H9 (cell line): ENCODE data around the gene ERCC5. TPM values are rescaled to one million over a fixed set of nuclear protein-coding genes. Genes with fewer than 3 reads are reported as not detected.

Source experiments
- DNase-seq: peaks from one replicate; pipeline ENCODE4 v3.0.0-alpha.2; 2017
- H2AFZ ChIP-seq: one replicate; pipeline ENCODE4 v1.6.1; 2013; ENCODE audit warnings: mild to moderate bottlenecking, low read length, control low read depth, moderate library complexity
- H2AK5ac ChIP-seq: 2 replicates; pipeline ENCODE4 v1.6.1; 2013; ENCODE audit warnings: low read length, control low read depth, mixed read lengths; ENCODE audit not compliant: insufficient read length
- H2BK120ac ChIP-seq: one replicate; pipeline ENCODE4 v1.6.1; 2013; ENCODE audit warnings: low read depth, mild to moderate bottlenecking, low read length, control low read depth, inconsistent platforms; ENCODE audit not compliant: poor library complexity, severe bottlenecking
- H2BK12ac ChIP-seq: 2 replicates; pipeline ENCODE4 v1.6.1; 2013; ENCODE audit warnings: low read length, control low read depth, mixed read lengths, low read depth; ENCODE audit not compliant: insufficient read length
- H2BK15ac ChIP-seq: 2 replicates; pipeline ENCODE4 v1.6.1; 2013; ENCODE audit warnings: low read depth, low read length, control low read depth
- H2BK20ac ChIP-seq: one replicate; pipeline ENCODE4 v1.6.1; 2013; ENCODE audit warnings: low read depth, mild to moderate bottlenecking, low read length, control low read depth, inconsistent platforms; ENCODE audit not compliant: poor library complexity, severe bottlenecking
- H2BK5ac ChIP-seq: 2 replicates; pipeline ENCODE4 v1.6.1; 2013; ENCODE audit warnings: low read length, control low read depth, mixed read lengths; ENCODE audit not compliant: insufficient read length
- H3K14ac ChIP-seq: 2 replicates; pipeline ENCODE4 v1.6.1; 2013; ENCODE audit warnings: low read length, control low read depth; ENCODE audit not compliant: insufficient read depth
- H3K18ac ChIP-seq: 2 replicates; pipeline ENCODE4 v1.6.1; 2013; ENCODE audit warnings: low read depth, mild to moderate bottlenecking, mixed read lengths, low read length, control low read depth; ENCODE audit not compliant: insufficient read length
- H3K23ac ChIP-seq: 2 replicates; pipeline ENCODE4 v1.6.1; 2013; ENCODE audit warnings: low read length, control low read depth, mixed read lengths, low read depth; ENCODE audit not compliant: insufficient read length
- H3K23me2 ChIP-seq: 2 replicates; pipeline ENCODE4 v1.6.1; 2013; ENCODE audit warnings: low read depth, mild to moderate bottlenecking, mixed read lengths, low read length, control low read depth; ENCODE audit not compliant: insufficient read length, poor library complexity, severe bottlenecking
- H3K27ac ChIP-seq: 2 replicates; pipeline ENCODE4 v1.5.1; 2013; ENCODE audit warnings: low read length, control low read depth, mixed read lengths, low read depth; ENCODE audit not compliant: insufficient read length
- H3K27me3 ChIP-seq: 2 replicates; pipeline ENCODE4 v1.6.1; 2013; ENCODE audit warnings: low read length, control low read depth, inconsistent platforms; ENCODE audit not compliant: insufficient read depth
- H3K4ac ChIP-seq: 2 replicates; pipeline ENCODE4 v1.6.1; 2013; ENCODE audit warnings: low read depth, mild to moderate bottlenecking, control low read depth, inconsistent platforms, low read length, moderate library complexity
- H3K4me1 ChIP-seq: 2 replicates; pipeline ENCODE4 v1.6.1; 2013; ENCODE audit warnings: low read length, control low read depth, inconsistent platforms; ENCODE audit not compliant: insufficient read depth
- H3K4me2 ChIP-seq: 2 replicates; pipeline ENCODE4 v1.6.1; 2013; ENCODE audit warnings: low read length, control low read depth, mixed read lengths; ENCODE audit not compliant: insufficient read length, insufficient read depth
- H3K56ac ChIP-seq: 2 replicates; pipeline ENCODE4 v1.6.1; 2013; ENCODE audit warnings: low read depth, mild to moderate bottlenecking, mixed read lengths, low read length, control low read depth; ENCODE audit not compliant: insufficient read length
- H3K79me1 ChIP-seq: 2 replicates; pipeline ENCODE4 v1.6.1; 2013; ENCODE audit warnings: low read depth, mild to moderate bottlenecking, moderate library complexity, low read length, control low read depth, inconsistent platforms; ENCODE audit not compliant: insufficient read depth, poor library complexity, severe bottlenecking
- H3K79me2 ChIP-seq: 2 replicates; pipeline ENCODE4 v1.6.1; 2013; ENCODE audit warnings: low read length, control low read depth, inconsistent platforms; ENCODE audit not compliant: insufficient read depth
- H3K9ac ChIP-seq: 2 replicates; pipeline ENCODE4 v1.6.1; 2013; ENCODE audit warnings: low read length, control low read depth, mixed read lengths; ENCODE audit not compliant: insufficient read length; ENCODE audit errors: extremely low read depth
- H3K9me3 ChIP-seq: one replicate; pipeline ENCODE4 v1.6.1; 2013; ENCODE audit warnings: low read depth, low read length, inconsistent platforms; ENCODE audit not compliant: control insufficient read depth
- H3T11ph ChIP-seq: one replicate; pipeline ENCODE4 v1.6.1; 2013; ENCODE audit warnings: mild to moderate bottlenecking, low read length, control low read depth, inconsistent platforms
- H4K20me1 ChIP-seq: one replicate; pipeline ENCODE4 v1.6.1; 2013; ENCODE audit not compliant: control insufficient read depth, insufficient read length, insufficient read depth
- H4K5ac ChIP-seq: 2 replicates; pipeline ENCODE4 v1.6.1; 2013; ENCODE audit warnings: low read depth, mild to moderate bottlenecking, mixed read lengths, low read length, control low read depth; ENCODE audit not compliant: insufficient read length
- H4K8ac ChIP-seq: replicated peaks from 2 replicates; pipeline ENCODE4 v1.6.1; 2013; ENCODE audit warnings: low read length, control low read depth, mixed read lengths, low read depth; ENCODE audit not compliant: insufficient read length
- H4K91ac ChIP-seq: 2 replicates; pipeline ENCODE4 v1.6.1; 2013; ENCODE audit warnings: low read depth, mild to moderate bottlenecking, moderate library complexity, mixed read lengths, low read length, control low read depth; ENCODE audit not compliant: insufficient read length
- H3K27ac Mint-ChIP-seq, 3 experiments: 2 replicates in 2 of 3; 3 replicates in 1 of 3; pipeline ENCODE4 v1.8.0; 2020 to 2021; ENCODE audit warnings: mixed read lengths in 3 of 3, mild to moderate bottlenecking in 1 of 3, moderate library complexity in 1 of 3
- H3K27me3 Mint-ChIP-seq: 2 replicates; pipeline ENCODE4 v1.8.0; 2021; ENCODE audit warnings: low read depth, mild to moderate bottlenecking, moderate library complexity, mixed read lengths
- H3K36me3 Mint-ChIP-seq, 3 experiments: 2 replicates in 2 of 3; 3 replicates in 1 of 3; pipeline ENCODE4 v1.8.0; 2020 to 2021; ENCODE audit warnings: low read depth in 3 of 3, mixed read lengths in 3 of 3; ENCODE audit not compliant: insufficient read depth in 1 of 3
- H3K4me1 Mint-ChIP-seq, 2 experiments: 2 replicates each; pipeline ENCODE4 v1.8.0; 2020; ENCODE audit warnings: mixed read lengths in 2 of 2
- H3K4me3 Mint-ChIP-seq, 2 experiments: 2 replicates in 1 of 2; 3 replicates in 1 of 2; pipeline ENCODE4 v1.8.0; 2020 to 2021; ENCODE audit warnings: mild to moderate bottlenecking in 2 of 2, mixed read lengths in 2 of 2, moderate library complexity in 1 of 2
- H3K9me3 Mint-ChIP-seq, 2 experiments: 2 replicates in 1 of 2; 3 replicates in 1 of 2; pipeline ENCODE4 v1.8.0; 2020; ENCODE audit warnings: mild to moderate bottlenecking in 2 of 2, mixed read lengths in 2 of 2, moderate library complexity in 1 of 2
- WGBS: extraction: QIAGEN DNeasy Blood & Tissue Kit; methylation state at CpG from one replicate; pipeline ENCODE4 v1.1.7; 2013; ENCODE audit warnings: missing lambda C conversion rate, low lambda C conversion rate, mixed read lengths; ENCODE audit not compliant: insufficient read length; ENCODE audit errors: extremely low coverage; 5-methylcytosine and 5-hydroxymethylcytosine counted together
- total RNA-seq: library from RNA; stranded (reverse); gene quantifications from 2 replicates; pipeline ENCODE4 v1.2.1, GENCODE V29; 2021
- TF ChIP-seq, protein P1 (sequence below): fragments of 200-600 bp; sonication (generic); conservative IDR thresholded peaks from 3 replicates; pipeline ENCODE4 v1.8.0; 2021; ENCODE audit warnings: antibody characterized with exemption, mild to moderate bottlenecking

ERCC5 gene
- total RNA-seq, 1 experiment from 2014 or later: 26.8 TPM

DNA sequence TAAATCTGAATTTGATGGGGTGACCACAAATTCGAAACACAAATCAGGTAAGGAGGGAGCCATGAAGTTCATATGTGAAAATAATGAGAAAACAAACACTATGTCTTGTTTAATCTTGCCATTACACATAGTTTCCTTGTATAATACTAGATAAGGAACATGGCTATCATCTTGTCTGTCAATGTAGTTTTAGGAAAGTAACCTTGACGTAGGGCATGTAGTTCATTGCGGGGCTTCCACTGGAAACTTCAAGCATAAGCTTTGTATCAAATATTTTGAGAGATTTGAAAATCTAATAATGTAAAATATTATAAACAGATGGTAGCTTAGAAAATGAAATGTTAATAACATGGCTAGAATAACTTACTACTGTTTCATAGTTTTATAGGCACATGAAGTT is 38.1 kb upstream of the ERCC5 start:
- no peak overlapping the region for H2BK5ac ChIP-seq
- no peak overlapping the region for H3K9ac ChIP-seq
- H3K79me1 ChIP-seq: no peaks in the 10 kb centered on the region
- no peak overlapping the region for H3K27ac Mint-ChIP-seq
- no peak overlapping the region for H3K14ac ChIP-seq
- H3K9me3 Mint-ChIP-seq: peaks cover 3 to 9% of the 10 kb centered on the region in 2 experiments; a peak in 4 of 5 replicates
- H4K8ac ChIP-seq: no peak overlapping the region
- H2AFZ ChIP-seq: no peak overlapping the region
- no peaks in the 10 kb centered on the region for H3K27me3 Mint-ChIP-seq
- H2BK12ac ChIP-seq: no peak overlapping the region
- no peak overlapping the region for H3K4ac ChIP-seq
- no peaks in the 10 kb centered on the region for H4K20me1 ChIP-seq
- TF ChIP-seq, protein P1, sequence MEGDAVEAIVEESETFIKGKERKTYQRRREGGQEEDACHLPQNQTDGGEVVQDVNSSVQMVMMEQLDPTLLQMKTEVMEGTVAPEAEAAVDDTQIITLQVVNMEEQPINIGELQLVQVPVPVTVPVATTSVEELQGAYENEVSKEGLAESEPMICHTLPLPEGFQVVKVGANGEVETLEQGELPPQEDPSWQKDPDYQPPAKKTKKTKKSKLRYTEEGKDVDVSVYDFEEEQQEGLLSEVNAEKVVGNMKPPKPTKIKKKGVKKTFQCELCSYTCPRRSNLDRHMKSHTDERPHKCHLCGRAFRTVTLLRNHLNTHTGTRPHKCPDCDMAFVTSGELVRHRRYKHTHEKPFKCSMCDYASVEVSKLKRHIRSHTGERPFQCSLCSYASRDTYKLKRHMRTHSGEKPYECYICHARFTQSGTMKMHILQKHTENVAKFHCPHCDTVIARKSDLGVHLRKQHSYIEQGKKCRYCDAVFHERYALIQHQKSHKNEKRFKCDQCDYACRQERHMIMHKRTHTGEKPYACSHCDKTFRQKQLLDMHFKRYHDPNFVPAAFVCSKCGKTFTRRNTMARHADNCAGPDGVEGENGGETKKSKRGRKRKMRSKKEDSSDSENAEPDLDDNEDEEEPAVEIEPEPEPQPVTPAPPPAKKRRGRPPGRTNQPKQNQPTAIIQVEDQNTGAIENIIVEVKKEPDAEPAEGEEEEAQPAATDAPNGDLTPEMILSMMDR: no peak
- no peak overlapping the region for H3K18ac ChIP-seq
- no peak overlapping the region for H3K27ac ChIP-seq
- H3K4me1 ChIP-seq: no peaks in the 10 kb centered on the region; the same call in 1 of the 2 replicates
- peaks cover 0 to 3% of the 10 kb centered on the region in 2 experiments; a peak in 2 of 4 replicates for H3K4me1 Mint-ChIP-seq
- no peak overlapping the region for H3K23ac ChIP-seq
- no CpG with 5 or more reads among the region's 3 CpGs for whole genome bisulfite sequencing
- H3K9me3 ChIP-seq: no peaks in the 10 kb centered on the region
- H3T11ph ChIP-seq: no peak overlapping the region
- H3K56ac ChIP-seq: no peak overlapping the region
- no peak for DNase-seq
- no peak overlapping the region for H2AK5ac ChIP-seq
- H3K27me3 ChIP-seq: no peaks in the 10 kb centered on the region
- H3K4me3 Mint-ChIP-seq: no peak overlapping the region
- H2BK15ac ChIP-seq: no peak overlapping the region
- no peak overlapping the region for H2BK20ac ChIP-seq
- no peak overlapping the region for H2BK120ac ChIP-seq
- H4K91ac ChIP-seq: no peak overlapping the region
- no peaks in the 10 kb centered on the region for H3K23me2 ChIP-seq
- peaks cover 4 to 9% (median 7%) of the 10 kb centered on the region in 3 experiments; a peak in 6 of 7 replicates for H3K36me3 Mint-ChIP-seq
- H4K5ac ChIP-seq: no peak overlapping the region
- H3K4me2 ChIP-seq: no peak overlapping the region
- H3K79me2 ChIP-seq: no peaks in the 10 kb centered on the region; the same call in 1 of the 2 replicates
